ENCODE data around the gene SH3PXD2A.

DNA sequence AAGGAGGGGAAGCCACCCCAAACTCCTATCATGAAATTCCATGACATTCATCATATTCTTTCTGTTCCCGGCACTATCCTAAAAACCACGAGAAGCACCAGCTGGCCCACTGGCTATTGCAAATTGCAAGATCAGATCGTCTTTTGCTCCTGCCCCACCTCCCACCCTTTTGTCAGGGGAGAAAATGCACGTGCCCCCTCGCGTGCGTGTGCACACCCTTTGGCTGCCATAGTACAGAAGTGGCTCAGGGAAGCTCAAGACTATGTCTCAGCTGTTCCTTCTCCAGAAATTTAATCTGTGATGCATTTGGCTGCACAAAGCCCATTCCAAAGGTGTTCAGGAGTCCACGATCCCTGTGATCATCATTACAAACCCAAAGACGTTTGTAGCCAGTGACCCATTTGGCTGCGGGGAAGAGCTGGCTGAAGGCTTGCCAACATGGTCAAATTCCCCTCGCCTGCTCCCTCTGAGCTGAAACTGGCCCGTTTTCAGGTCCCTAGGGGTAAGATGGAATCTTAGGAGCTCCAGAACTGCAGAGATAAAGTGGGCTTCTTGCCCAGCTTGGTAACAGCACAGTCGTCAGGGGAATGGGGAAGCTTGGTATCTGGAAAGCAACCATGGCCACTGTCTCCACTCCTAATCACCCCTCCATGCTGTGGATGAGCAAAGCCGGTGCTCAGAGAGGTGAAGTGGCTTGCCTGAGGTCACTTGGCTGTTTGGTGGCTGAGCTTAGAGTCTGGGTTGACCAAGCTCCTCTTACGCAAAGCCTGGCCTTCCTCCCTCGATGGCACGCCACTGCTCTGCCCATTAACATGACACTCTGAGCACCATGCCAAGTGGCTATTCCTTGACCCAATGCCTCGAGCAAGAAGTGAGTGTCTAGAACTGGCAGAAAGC is 206.5 kb downstream of the SH3PXD2A start:
- no peak for TF ChIP-seq EZH2 (IDR thresholded peaks at IDR 0.05; ENCODE audit: borderline replicate concordance, insufficient read depth, low read depth, low read length, poor library complexity, severe bottlenecking)
- TF ChIP-seq, protein P1, sequence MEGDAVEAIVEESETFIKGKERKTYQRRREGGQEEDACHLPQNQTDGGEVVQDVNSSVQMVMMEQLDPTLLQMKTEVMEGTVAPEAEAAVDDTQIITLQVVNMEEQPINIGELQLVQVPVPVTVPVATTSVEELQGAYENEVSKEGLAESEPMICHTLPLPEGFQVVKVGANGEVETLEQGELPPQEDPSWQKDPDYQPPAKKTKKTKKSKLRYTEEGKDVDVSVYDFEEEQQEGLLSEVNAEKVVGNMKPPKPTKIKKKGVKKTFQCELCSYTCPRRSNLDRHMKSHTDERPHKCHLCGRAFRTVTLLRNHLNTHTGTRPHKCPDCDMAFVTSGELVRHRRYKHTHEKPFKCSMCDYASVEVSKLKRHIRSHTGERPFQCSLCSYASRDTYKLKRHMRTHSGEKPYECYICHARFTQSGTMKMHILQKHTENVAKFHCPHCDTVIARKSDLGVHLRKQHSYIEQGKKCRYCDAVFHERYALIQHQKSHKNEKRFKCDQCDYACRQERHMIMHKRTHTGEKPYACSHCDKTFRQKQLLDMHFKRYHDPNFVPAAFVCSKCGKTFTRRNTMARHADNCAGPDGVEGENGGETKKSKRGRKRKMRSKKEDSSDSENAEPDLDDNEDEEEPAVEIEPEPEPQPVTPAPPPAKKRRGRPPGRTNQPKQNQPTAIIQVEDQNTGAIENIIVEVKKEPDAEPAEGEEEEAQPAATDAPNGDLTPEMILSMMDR (IDR thresholded peaks at IDR 0.05) = no peak
